NB4 (cell line): ENCODE results near the gene TMEM145.

Experiments
- DNase-seq: peaks from one replicate; pipeline ENCODE4 v3.0.0; 2010; ENCODE audit warnings: low read depth
- H3K4me3 ChIP-seq: one replicate; pipeline ENCODE4 v1.5.1; 2011; ENCODE audit warnings: mild to moderate bottlenecking, low read depth, low read length, moderate library complexity
- MAX ChIP-seq: IDR thresholded peaks from 2 replicates; pipeline ENCODE4 v1.6.1; 2011; ENCODE audit warnings: low read depth, low read length
- MYC ChIP-seq: IDR thresholded peaks from 2 replicates; pipeline ENCODE4 v1.6.1; 2011; ENCODE audit warnings: low read depth, low read length
- POLR2A ChIP-seq: IDR thresholded peaks from 2 replicates; pipeline ENCODE4 v1.6.1; 2011; ENCODE audit warnings: mild to moderate bottlenecking; ENCODE audit not compliant: insufficient read length; ENCODE audit errors: extremely low read depth
- TF ChIP-seq, protein P1 (sequence below): IDR thresholded peaks from one replicate; pipeline ENCODE4 v1.5.1; 2012; ENCODE audit warnings: low read depth, low read length

The TMEM145 gene

DNA sequence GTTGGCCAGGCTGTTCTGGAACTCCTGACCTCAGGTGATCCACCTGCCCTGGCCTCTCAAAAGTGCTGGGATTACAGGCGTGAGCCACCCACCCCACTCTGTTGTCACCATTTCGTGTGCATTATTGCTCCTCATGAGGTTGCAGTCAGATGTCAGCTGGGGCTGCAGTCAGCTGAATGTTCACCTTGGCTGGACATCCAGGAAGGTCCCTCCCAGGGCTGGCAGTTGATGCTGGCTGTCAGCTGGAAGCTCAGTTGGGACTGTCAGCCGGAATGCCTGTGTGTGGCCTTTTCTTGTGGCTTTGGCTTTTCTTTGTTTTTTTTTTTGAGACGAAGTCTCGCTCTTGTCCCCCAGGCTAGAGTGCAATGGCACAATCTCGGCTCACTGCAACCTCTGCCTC lies 18.9 kb downstream of the TMEM145 start:
- TF ChIP-seq MYC, result no peak
- TF ChIP-seq MAX, result no peak
- TF ChIP-seq POLR2A, result no peak
- TF ChIP-seq, protein P1, sequence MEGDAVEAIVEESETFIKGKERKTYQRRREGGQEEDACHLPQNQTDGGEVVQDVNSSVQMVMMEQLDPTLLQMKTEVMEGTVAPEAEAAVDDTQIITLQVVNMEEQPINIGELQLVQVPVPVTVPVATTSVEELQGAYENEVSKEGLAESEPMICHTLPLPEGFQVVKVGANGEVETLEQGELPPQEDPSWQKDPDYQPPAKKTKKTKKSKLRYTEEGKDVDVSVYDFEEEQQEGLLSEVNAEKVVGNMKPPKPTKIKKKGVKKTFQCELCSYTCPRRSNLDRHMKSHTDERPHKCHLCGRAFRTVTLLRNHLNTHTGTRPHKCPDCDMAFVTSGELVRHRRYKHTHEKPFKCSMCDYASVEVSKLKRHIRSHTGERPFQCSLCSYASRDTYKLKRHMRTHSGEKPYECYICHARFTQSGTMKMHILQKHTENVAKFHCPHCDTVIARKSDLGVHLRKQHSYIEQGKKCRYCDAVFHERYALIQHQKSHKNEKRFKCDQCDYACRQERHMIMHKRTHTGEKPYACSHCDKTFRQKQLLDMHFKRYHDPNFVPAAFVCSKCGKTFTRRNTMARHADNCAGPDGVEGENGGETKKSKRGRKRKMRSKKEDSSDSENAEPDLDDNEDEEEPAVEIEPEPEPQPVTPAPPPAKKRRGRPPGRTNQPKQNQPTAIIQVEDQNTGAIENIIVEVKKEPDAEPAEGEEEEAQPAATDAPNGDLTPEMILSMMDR, result no peak
- no peak for DNase-seq
- H3K4me3 ChIP-seq, result no peak overlapping the region

GRCh38 chr19:42333018-42333417 lies 19.9 kb downstream of the TMEM145 start:
- no peak for DNase-seq
- no peak for TF ChIP-seq MAX
- TF ChIP-seq MYC, result no peak
- no peak for TF ChIP-seq POLR2A
- TF ChIP-seq, protein P1, result no peak
- no peak overlapping the region for H3K4me3 ChIP-seq

GRCh38 chr19:42333975-42334696 lies 21.0 kb downstream of the TMEM145 start:
- no peak overlapping the region for H3K4me3 ChIP-seq
- no peak for DNase-seq
- TF ChIP-seq, protein P1, result no peak
- TF ChIP-seq MAX (no peak), MYC (no peak), POLR2A (no peak)

GRCh38 chr19:42334697-42335373 lies 21.7 kb downstream of the TMEM145 start:
- no peak for DNase-seq
- no peak overlapping the region for H3K4me3 ChIP-seq
- TF ChIP-seq, protein P1, result no peak
- no peak for TF ChIP-seq MYC
- no peak for TF ChIP-seq POLR2A
- TF ChIP-seq MAX, result no peak

DNA sequence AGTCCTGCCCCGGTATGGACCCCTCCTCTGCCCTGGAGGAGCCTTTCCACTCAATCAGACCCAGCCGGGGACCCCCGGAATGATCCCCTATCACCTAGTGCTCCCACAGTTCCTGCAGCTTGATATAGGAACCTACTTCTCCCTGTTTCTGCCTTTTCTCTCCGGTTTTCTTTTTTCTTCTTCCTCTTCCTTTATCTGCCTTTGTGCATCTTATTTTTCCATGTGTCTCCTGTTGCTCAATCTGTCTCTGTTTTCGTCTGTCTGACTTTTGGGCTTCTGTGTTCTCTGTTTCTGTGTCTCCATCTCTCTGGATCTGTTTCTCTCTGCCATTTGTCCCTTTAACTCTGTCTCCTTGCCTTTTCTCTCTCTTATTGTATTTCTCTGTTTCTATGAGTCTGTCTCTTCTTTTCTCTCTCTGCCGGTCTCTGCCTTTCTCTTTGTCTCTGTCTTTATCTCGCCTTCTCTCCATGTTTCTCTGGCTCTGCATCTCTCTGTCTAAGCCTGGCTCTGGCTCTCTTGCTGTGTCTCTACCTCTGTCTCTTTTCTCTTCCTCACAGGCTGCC lies 22.3 kb downstream of the TMEM145 start:
- TF ChIP-seq POLR2A (no peak), MYC (no peak), MAX (no peak)
- TF ChIP-seq, protein P1, result no peak
- no peak for DNase-seq
- no peak overlapping the region for H3K4me3 ChIP-seq
